ENCODE measurements around the gene SLC6A4.
"Not testable (repeated sequence)": the region's sequence is repeated elsewhere in the genome, so short reads cannot be mapped to it uniquely, and the experiment has no call there.

The SLC6A4 gene

DNA sequence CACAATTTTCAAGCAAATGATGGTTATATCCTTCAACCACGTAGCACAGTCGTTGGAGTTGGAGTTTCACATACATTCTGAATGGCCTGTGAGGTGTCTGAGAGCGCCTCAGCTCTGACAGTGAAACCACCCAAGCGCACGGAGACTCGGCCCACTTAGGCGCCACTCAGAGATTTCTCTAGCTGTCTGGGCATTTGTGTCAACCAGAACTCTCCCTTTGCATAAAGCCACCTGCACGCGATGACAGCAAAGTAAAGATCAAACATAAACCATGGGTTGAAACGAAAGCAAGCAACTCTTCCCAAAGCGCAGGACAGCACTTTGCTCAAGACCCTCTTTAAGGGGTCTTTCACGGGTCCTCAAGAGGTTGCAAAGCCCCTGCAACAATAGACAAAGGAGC lies 533 bp downstream of the SLC6A4 start:
- Mint-ChIP-seq H3K9me3 (no peaks in the 10 kb centered on the region), H3K27me3 (ENCODE audit: low read depth) (peaks cover 95% of the 10 kb centered on the region), H3K27ac (no peak overlapping the region), H3K4me1 (peaks cover 21% of the 10 kb centered on the region), H3K36me3 (ENCODE audit: low read depth) (no peaks in the 10 kb centered on the region), H3K4me3 (peak overlapping the region; percentile 75 to 82 (median 78))
- TF ChIP-seq, protein P1, sequence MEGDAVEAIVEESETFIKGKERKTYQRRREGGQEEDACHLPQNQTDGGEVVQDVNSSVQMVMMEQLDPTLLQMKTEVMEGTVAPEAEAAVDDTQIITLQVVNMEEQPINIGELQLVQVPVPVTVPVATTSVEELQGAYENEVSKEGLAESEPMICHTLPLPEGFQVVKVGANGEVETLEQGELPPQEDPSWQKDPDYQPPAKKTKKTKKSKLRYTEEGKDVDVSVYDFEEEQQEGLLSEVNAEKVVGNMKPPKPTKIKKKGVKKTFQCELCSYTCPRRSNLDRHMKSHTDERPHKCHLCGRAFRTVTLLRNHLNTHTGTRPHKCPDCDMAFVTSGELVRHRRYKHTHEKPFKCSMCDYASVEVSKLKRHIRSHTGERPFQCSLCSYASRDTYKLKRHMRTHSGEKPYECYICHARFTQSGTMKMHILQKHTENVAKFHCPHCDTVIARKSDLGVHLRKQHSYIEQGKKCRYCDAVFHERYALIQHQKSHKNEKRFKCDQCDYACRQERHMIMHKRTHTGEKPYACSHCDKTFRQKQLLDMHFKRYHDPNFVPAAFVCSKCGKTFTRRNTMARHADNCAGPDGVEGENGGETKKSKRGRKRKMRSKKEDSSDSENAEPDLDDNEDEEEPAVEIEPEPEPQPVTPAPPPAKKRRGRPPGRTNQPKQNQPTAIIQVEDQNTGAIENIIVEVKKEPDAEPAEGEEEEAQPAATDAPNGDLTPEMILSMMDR (IDR thresholded peaks at IDR 0.05; ENCODE audit: unreplicated experiment in 3 of 3) = no peak

- Mint-ChIP-seq H3K27me3 (ENCODE audit: low read depth) (peaks cover 91% of the 10 kb centered on the region), H3K9me3 (no peaks in the 10 kb centered on the region), H3K4me3 (peak overlapping the region in 2 of 3 experiments; percentile 78 to 82), H3K4me1 (peaks cover 21% of the 10 kb centered on the region), H3K27ac (no peak overlapping the region), H3K36me3 (ENCODE audit: low read depth) (no peaks in the 10 kb centered on the region)
- TF ChIP-seq, protein P1 (IDR thresholded peaks at IDR 0.05; ENCODE audit: unreplicated experiment in 3 of 3) = no peak
These were observed 1.2 kb downstream of the SLC6A4 start for GRCh38 chr17:30234296-30234695.

DNA sequence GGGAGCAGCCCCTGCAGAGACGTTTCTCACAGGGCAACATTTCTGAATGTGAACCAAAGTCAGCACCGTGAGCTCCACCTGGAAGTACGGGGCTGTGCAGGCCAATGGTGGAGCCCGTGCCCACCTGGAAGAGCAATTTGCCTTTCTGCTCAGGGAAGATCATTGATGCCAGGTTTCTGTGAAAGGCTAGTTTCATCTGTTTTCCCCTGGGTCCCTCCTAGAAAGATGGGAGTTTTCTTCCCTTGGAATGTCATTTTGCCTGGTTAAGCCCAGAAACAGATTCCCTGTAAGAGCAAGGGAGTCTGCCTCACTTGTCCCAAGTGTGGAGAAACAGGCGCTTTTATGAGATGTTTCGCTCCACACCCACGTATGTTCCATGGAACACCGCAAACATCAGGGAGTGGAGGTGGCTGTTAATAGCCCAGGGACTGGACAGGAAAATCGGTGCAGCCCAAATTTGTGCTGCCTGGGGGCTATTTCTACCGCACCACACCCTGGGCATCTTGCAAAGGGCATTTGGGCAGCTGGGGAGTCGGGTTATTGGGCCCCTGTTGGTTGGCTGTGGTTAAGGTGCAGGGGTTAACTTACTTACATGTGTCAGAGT lies 2.6 kb downstream of the SLC6A4 start:
- H3K36me3 Mint-ChIP-seq (ENCODE audit: low read depth) = no peaks in the 10 kb centered on the region
- H3K4me3 Mint-ChIP-seq = no peak overlapping the region
- H3K9me3 Mint-ChIP-seq = no peaks in the 10 kb centered on the region
- H3K4me1 Mint-ChIP-seq = peaks cover 18% of the 10 kb centered on the region
- H3K27me3 Mint-ChIP-seq (ENCODE audit: low read depth) = peaks cover 89% of the 10 kb centered on the region
- H3K27ac Mint-ChIP-seq = no peak overlapping the region
- TF ChIP-seq, protein P1 (IDR thresholded peaks at IDR 0.05; ENCODE audit: unreplicated experiment in 3 of 3) = no peak

- Mint-ChIP-seq H3K4me3 (no peak overlapping the region), H3K4me1 (peaks cover 11% of the 10 kb centered on the region), H3K27ac (no peak overlapping the region), H3K36me3 (ENCODE audit: low read depth) (no peaks in the 10 kb centered on the region), H3K9me3 (no peaks in the 10 kb centered on the region), H3K27me3 (ENCODE audit: low read depth) (peaks cover 83% of the 10 kb centered on the region)
- TF ChIP-seq, protein P1 (IDR thresholded peaks at IDR 0.05; ENCODE audit: unreplicated experiment in 3 of 3) = no peak
These were observed 3.3 kb downstream of the SLC6A4 start for GRCh38 chr17:30232015-30232823.

DNA sequence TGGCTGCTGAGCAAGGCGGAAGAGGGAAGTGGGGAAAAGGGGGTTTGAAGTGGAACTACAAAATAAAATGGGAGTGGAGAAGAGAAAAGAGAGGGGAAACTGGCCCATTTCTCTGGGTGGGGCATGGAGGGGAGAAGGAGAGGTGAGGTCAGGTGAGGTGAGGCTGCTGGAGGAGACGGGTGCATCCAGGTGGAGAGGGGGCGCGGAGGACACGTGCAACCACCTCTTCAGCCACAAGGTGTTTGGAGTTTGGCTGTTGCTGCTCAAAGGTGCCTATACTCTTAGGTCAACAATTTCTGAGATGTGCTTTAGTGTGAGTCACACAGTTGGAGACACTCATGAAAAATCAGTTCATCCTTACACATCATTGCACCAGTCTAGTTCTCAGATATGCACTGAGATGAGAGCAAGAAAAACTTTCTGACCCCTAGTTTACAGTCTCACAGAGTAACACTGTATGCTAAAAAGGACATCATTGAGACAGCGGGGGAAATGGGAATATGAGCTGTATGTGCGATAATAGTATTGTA lies 4.8 kb downstream of the SLC6A4 start:
- H3K4me3 Mint-ChIP-seq = no peak overlapping the region
- peaks cover 5% of the 10 kb centered on the region for H3K4me1 Mint-ChIP-seq
- H3K27me3 Mint-ChIP-seq (ENCODE audit: low read depth) = peaks cover 73% of the 10 kb centered on the region
- H3K27ac Mint-ChIP-seq = no peak overlapping the region
- H3K9me3 Mint-ChIP-seq = no peaks in the 10 kb centered on the region
- TF ChIP-seq, protein P1 (IDR thresholded peaks at IDR 0.05; ENCODE audit: unreplicated experiment in 3 of 3) = no peak
- no peaks in the 10 kb centered on the region for H3K36me3 Mint-ChIP-seq (ENCODE audit: low read depth)

- not testable (repeated sequence) for H3K4me1 Mint-ChIP-seq; H3K36me3 Mint-ChIP-seq (ENCODE audit: low read depth); H3K4me3 Mint-ChIP-seq; H3K9me3 Mint-ChIP-seq; H3K27ac Mint-ChIP-seq
- peaks cover 70% of the 10 kb centered on the region for H3K27me3 Mint-ChIP-seq (ENCODE audit: low read depth)
These were observed 5.5 kb downstream of the SLC6A4 start for GRCh38 chr17:30230009-30230408.
